Activated naive CD4-positive, alpha-beta T cell treated with anti-CD3 and anti-CD28 coated beads, Interleukin-2, amount 50 U/mL, for 72 hours (primary cell): Measurements from ENCODE around the gene EDN2. TPM values are rescaled to one million over a fixed set of nuclear protein-coding genes. Genes with fewer than 3 reads are reported as not detected.

Experiments
- ATAC-seq, 2 donors: fragments of 150-1000 bp; cut with Tn5 transposase; 2 replicates each; pipeline ENCODE4 v1.10.0; 2021; ENCODE audit warnings: mild to moderate bottlenecking in 2 of 2, moderate library complexity in 2 of 2
- DNase-seq, 2 donors: peaks; one replicate each; pipeline ENCODE4 v3.0.0; 2021 to 2022; ENCODE audit warnings: low spot score in 2 of 2
- H3K27ac Mint-ChIP-seq, 2 donors: one replicate each; pipeline ENCODE4 v1.8.0; 2022; ENCODE audit warnings: mild to moderate bottlenecking in 2 of 2, mixed read lengths in 2 of 2
- H3K36me3 Mint-ChIP-seq, 2 donors: one replicate each; pipeline ENCODE4 v1.8.0; 2022; ENCODE audit warnings: mixed read lengths in 2 of 2
- H3K9me3 Mint-ChIP-seq, 2 donors: one replicate each; pipeline ENCODE4 v1.8.0; 2022; ENCODE audit warnings: mixed read lengths in 2 of 2
- total RNA-seq, 2 donors: library from RNA; stranded (reverse); gene quantifications; one replicate each; pipeline ENCODE4 v1.2.3, GENCODE V29; 2022

Gene EDN2
- total RNA-seq = not detected

- no peaks in the 10 kb centered on the region for H3K36me3 Mint-ChIP-seq
- ATAC-seq (no peak), DNase-seq (no peak)
- no peak within 1 kb of the TSS for H3K27ac Mint-ChIP-seq
- H3K9me3 Mint-ChIP-seq = no peaks in the 10 kb centered on the region
These were observed at the start of gene EDN2 for GRCh38 chr1:41484402-41485241. Gene EDN2, minus strand, starts transcription at chr1:41484683. Its CDS starts 82 bp downstream, at chr1:41484601.

- DNase-seq = peak in 1 of 2 donors; percentile 30
- Mint-ChIP-seq H3K9me3 (peaks cover 5 to 6% of the 10 kb centered on the region in 2 donors), H3K27ac (peak overlapping the region in 1 of 2 donors; percentile 37), H3K36me3 (peaks cover 25 to 32% of the 10 kb centered on the region in 2 donors)
- no peak for ATAC-seq
These were observed 49.2 kb upstream of the EDN2 start for GRCh38 chr1:41533731-41534080.

GRCh38 chr1:41533016-41533730 is 48.7 kb upstream of the EDN2 start:
- peak in 1 of 2 donors; percentile 33 for DNase-seq
- H3K27ac Mint-ChIP-seq = peak overlapping the region in 1 of 2 donors; percentile 65
- H3K9me3 Mint-ChIP-seq = peaks cover 5 to 6% of the 10 kb centered on the region in 2 donors
- peak in 1 of 2 donors; percentile 29 for ATAC-seq
- H3K36me3 Mint-ChIP-seq = peaks cover 25 to 32% of the 10 kb centered on the region in 2 donors

GRCh38 chr1:41532206-41532975 is 47.9 kb upstream of the EDN2 start:
- H3K9me3 Mint-ChIP-seq = peaks cover 5 to 6% of the 10 kb centered on the region in 2 donors
- H3K36me3 Mint-ChIP-seq = peaks cover 20 to 32% of the 10 kb centered on the region in 2 donors
- ATAC-seq (no peak), DNase-seq (peak in 1 of 2 donors; percentile 18)
- peak overlapping the region; percentile 3 to 65 for H3K27ac Mint-ChIP-seq

GRCh38 chr1:41530411-41530810 is 45.9 kb upstream of the EDN2 start:
- ATAC-seq = no peak
- peaks cover 12 to 27% of the 10 kb centered on the region in 2 donors for H3K36me3 Mint-ChIP-seq
- no peak for DNase-seq
- peaks cover 5 to 6% of the 10 kb centered on the region in 2 donors for H3K9me3 Mint-ChIP-seq
- peak overlapping the region; percentile 22 to 75 for H3K27ac Mint-ChIP-seq

GRCh38 chr1:41529621-41530395 is 45.3 kb upstream of the EDN2 start:
- H3K36me3 Mint-ChIP-seq = peaks cover 9 to 22% of the 10 kb centered on the region in 2 donors

GRCh38 chr1:41528726-41529605 is 44.5 kb upstream of the EDN2 start:
- peak in 1 of 2 donors; percentile 9 for DNase-seq
- no peak overlapping the region for H3K27ac Mint-ChIP-seq
- no peak for ATAC-seq
- peaks cover 5 to 6% of the 10 kb centered on the region in 2 donors for H3K9me3 Mint-ChIP-seq
- H3K36me3 Mint-ChIP-seq = peaks cover 5 to 18% of the 10 kb centered on the region in 2 donors

More at GRCh38 chr1:41529621-41530395, 45.3 kb upstream of the EDN2 start:
- no peak for ATAC-seq
- Mint-ChIP-seq H3K27ac (peak overlapping the region; percentile 52 to 66), H3K9me3 (peaks cover 5 to 6% of the 10 kb centered on the region in 2 donors)
- peak in 1 of 2 donors; percentile 48 for DNase-seq

- Mint-ChIP-seq H3K27ac (no peak overlapping the region), H3K9me3 (peaks cover 5 to 6% of the 10 kb centered on the region in 2 donors)
- ATAC-seq = no peak
These were observed 43.6 kb upstream of the EDN2 start for GRCh38 chr1:41528106-41528505.

GRCh38 chr1:41526956-41527561 is 42.6 kb upstream of the EDN2 start:
- H3K9me3 Mint-ChIP-seq = peaks cover 5 to 6% of the 10 kb centered on the region in 2 donors
- H3K27ac Mint-ChIP-seq = no peak overlapping the region
- DNase-seq (no peak), ATAC-seq (no peak)
- H3K36me3 Mint-ChIP-seq = peaks cover 10 to 12% of the 10 kb centered on the region in 2 donors

More at GRCh38 chr1:41528106-41528505, 43.6 kb upstream of the EDN2 start:
- no peak for DNase-seq
- H3K36me3 Mint-ChIP-seq = peaks cover 8 to 12% of the 10 kb centered on the region in 2 donors

- Mint-ChIP-seq H3K36me3 (peaks cover 10 to 12% of the 10 kb centered on the region in 2 donors), H3K27ac (no peak overlapping the region), H3K9me3 (peaks cover 5 to 6% of the 10 kb centered on the region in 2 donors)
- DNase-seq (no peak), ATAC-seq (no peak)
These were observed 41.6 kb upstream of the EDN2 start for GRCh38 chr1:41525891-41526587.

GRCh38 chr1:41524676-41525675 is 40.5 kb upstream of the EDN2 start:
- H3K9me3 Mint-ChIP-seq = peaks cover 4 to 5% of the 10 kb centered on the region in 2 donors
- peaks cover 4 to 8% of the 10 kb centered on the region in 2 donors for H3K36me3 Mint-ChIP-seq
- no peak for ATAC-seq
- H3K27ac Mint-ChIP-seq = peak overlapping the region in 1 of 2 donors; percentile 86
- no peak for DNase-seq

- no peak for ATAC-seq
- peaks cover 0 to 5% of the 10 kb centered on the region in 2 donors for H3K36me3 Mint-ChIP-seq
- peak overlapping the region in 1 of 2 donors; percentile 79 for H3K27ac Mint-ChIP-seq
- no peaks in the 10 kb centered on the region for H3K9me3 Mint-ChIP-seq
- DNase-seq = no peak
These were observed 39.6 kb upstream of the EDN2 start for GRCh38 chr1:41523949-41524675.
